K562 (cell line): ENCODE data around the gene ZNF143. TPM values are rescaled to one million over a fixed set of nuclear protein-coding genes. Genes with fewer than 3 reads are reported as not detected.

Experiments
- CBX5 ChIP-seq: IDR thresholded peaks from 2 replicates; pipeline ENCODE4 v1.6.1; 2014; ENCODE audit warnings: low read depth, borderline replicate concordance
- CEBPG ChIP-seq, 3 experiments: fragments of 200-800 bp in 1 of 3; sonication (Bioruptor generic) in 1 of 3; sonication (generic) in 1 of 3; formaldehyde crosslinking in 1 of 3; IDR thresholded peaks in 2 of 3; conservative IDR thresholded peaks in 1 of 3; 2 replicates each; pipeline versions ENCODE4 v1.6.1 to v1.8.0; 2016 to 2022; ENCODE audit warnings: missing compliant biosample characterization in 2 of 3, missing genetic modification characterization in 2 of 3, mild to moderate bottlenecking in 1 of 3, missing genetic modification reagents in 1 of 3
- CHCHD3 ChIP-seq: fragments of 250-450 bp; sonication (Bioruptor Pico); IDR thresholded peaks from 2 replicates; pipeline ENCODE4 v2.1.2; 2022; ENCODE audit warnings: mild to moderate bottlenecking
- CREB3L1 ChIP-seq: fragments of 450-650 bp; IDR thresholded peaks from 2 replicates; pipeline ENCODE4 v1.6.1; 2014; ENCODE audit warnings: low read depth, mild to moderate bottlenecking, moderate library complexity, borderline replicate concordance
- FOXK1 ChIP-seq: sonication (generic); formaldehyde crosslinking; IDR thresholded peaks from 2 replicates; pipeline ENCODE4 v1.8.0; 2022; ENCODE audit warnings: missing genetic modification reagents, mild to moderate bottlenecking, borderline replicate concordance
- GTF2A2 ChIP-seq: IDR thresholded peaks from 2 replicates; pipeline ENCODE4 v1.6.1; 2016; ENCODE audit warnings: mild to moderate bottlenecking, missing genetic modification characterization, missing compliant biosample characterization
- KLF6 ChIP-seq: fragments of 250-450 bp; sonication (Bioruptor Pico); IDR thresholded peaks from 2 replicates; pipeline ENCODE4 v1.4.0; 2020; ENCODE audit warnings: mild to moderate bottlenecking, moderate library complexity, borderline replicate concordance
- MEF2A ChIP-seq: IDR thresholded peaks from 2 replicates; pipeline ENCODE4 v1.6.1; 2011; ENCODE audit warnings: low read depth, mild to moderate bottlenecking, low read length, moderate library complexity; ENCODE audit not compliant: control insufficient read depth
- NFE2 ChIP-seq: IDR thresholded peaks from 2 replicates; pipeline ENCODE4 v1.6.1; 2014; ENCODE audit warnings: antibody characterized with exemption, low read depth
- PCBP2 ChIP-seq: fragments of 200-400 bp; formaldehyde crosslinking; IDR thresholded peaks from 2 replicates; pipeline ENCODE4 v1.6.1; 2018; ENCODE audit warnings: low read length, low read depth, mild to moderate bottlenecking, moderate library complexity; ENCODE audit not compliant: poor library complexity, severe bottlenecking
- POLR2A ChIP-seq: fragments of 450-650 bp; conservative IDR thresholded peaks from 2 replicates; pipeline ENCODE4 v1.6.1; 2016
- SP2 ChIP-seq: IDR thresholded peaks from 2 replicates; pipeline ENCODE4 v1.6.1; 2011; ENCODE audit warnings: mild to moderate bottlenecking, low read depth, low read length, moderate library complexity; ENCODE audit not compliant: poor library complexity, severe bottlenecking; ENCODE audit errors: extremely low read depth
- TAF1 ChIP-seq: IDR thresholded peaks from 2 replicates; pipeline ENCODE4 v1.6.1; 2011; ENCODE audit warnings: mild to moderate bottlenecking, low read length, moderate library complexity; ENCODE audit not compliant: insufficient read depth, control insufficient read depth, severe bottlenecking; ENCODE audit errors: extremely low read depth
- TAF7 ChIP-seq: fragments of 450-650 bp; IDR thresholded peaks from 2 replicates; pipeline ENCODE4 v1.6.1; 2016; ENCODE audit warnings: missing genetic modification characterization, missing compliant biosample characterization
- ZBTB9 ChIP-seq: fragments of 450-650 bp; formaldehyde crosslinking; IDR thresholded peaks from 2 replicates; pipeline ENCODE4 v1.4.0; 2020; ENCODE audit warnings: mild to moderate bottlenecking, moderate library complexity
- ZFX ChIP-seq: sonication (generic); formaldehyde crosslinking; IDR thresholded peaks from 2 replicates; pipeline ENCODE4 v1.8.0; 2022; ENCODE audit warnings: mild to moderate bottlenecking, missing genetic modification reagents, moderate library complexity
- ZNF347 ChIP-seq: fragments of 450-650 bp; formaldehyde crosslinking; IDR thresholded peaks from 2 replicates; pipeline ENCODE4 v1.4.0; 2020; ENCODE audit warnings: low read depth, mild to moderate bottlenecking, moderate library complexity
- ZNF655 ChIP-seq: fragments of 250-450 bp; sonication (Bioruptor Pico); IDR thresholded peaks from 2 replicates; pipeline ENCODE4 v1.5.0; 2021
- ZNF699 ChIP-seq: fragments of 250-450 bp; sonication (Bioruptor Pico); IDR thresholded peaks from 2 replicates; pipeline ENCODE4 v1.8.0; 2021; ENCODE audit warnings: mild to moderate bottlenecking, moderate library complexity; ENCODE audit not compliant: insufficient replicate concordance
- ZNF766 ChIP-seq: fragments of 200-800 bp; sonication (Bioruptor generic); conservative IDR thresholded peaks from 2 replicates; pipeline ENCODE4 v1.6.1; 2016; ENCODE audit warnings: missing genetic modification characterization, missing compliant biosample characterization
- polyA plus RNA-seq, 8 experiments: library from polyadenylated mRNA; depleted of rRNA in 4 of 8; stranded (reverse) in 5 of 8; unstranded in 3 of 8; fragments of >200 nt; fragmentation: Nextera tagmentation in 2 of 8; fragmentation: Illumina TruSeq in 1 of 8; extraction: Ambion mirVana in 2 of 8; extraction: Trizol in 1 of 8; gene quantifications; 2 replicates each; pipeline versions ENCODE4 v1.2.1 to v1.2.3, GENCODE V29; 2011 to 2014; ENCODE audit warnings: inconsistent platforms in 1 of 8, missing spikeins in 1 of 8
- total RNA-seq, 7 experiments: library from RNA; depleted of rRNA in 6 of 7; stranded (reverse); fragments of >200 nt in 6 of 7; fragmentation: Illumina TruSeq in 2 of 7; extraction: Trizol in 2 of 7; gene quantifications; 2 replicates each; pipeline versions ENCODE4 v1.2.1 to v1.2.3, GENCODE V29; 2011 to 2021; ENCODE audit warnings: low replicate concordance in 1 of 7

ZNF143 gene
- total and polyA plus RNA-seq, 9 of the 15 experiments (the other 6 are each of a cell fraction or from before 2014, with no cell fraction given): 18.4 to 58.5 (median 27.1) TPM

- TF ChIP-seq PCBP2: peak; percentile 20
- no peak for TF ChIP-seq ZNF766
- TF ChIP-seq NFE2: no peak
- TF ChIP-seq TAF1: peak; percentile 96
- TF ChIP-seq CHCHD3: peak; percentile 87; the same call in 1 of the 2 replicates
- TF ChIP-seq ZBTB9 (CRISPR knock-in tag): 0 out of 2 replicates have a peak, but pooled peaks have one; percentile 39
- no peak for TF ChIP-seq ZNF655 (CRISPR knock-in tag)
- no peak for TF ChIP-seq ZNF347 (CRISPR knock-in tag)
- no peak for TF ChIP-seq ZNF699
- TF ChIP-seq FOXK1 (CRISPR knock-in tag): peak; percentile 39; the same call in 1 of the 2 replicates
- TF ChIP-seq KLF6: peak; percentile 55; the same call in 1 of the 2 replicates
- TF ChIP-seq SP2: no peak
- TF ChIP-seq POLR2A: peak; percentile 88
- TF ChIP-seq GTF2A2: peak; percentile 85
- TF ChIP-seq ZFX (CRISPR knock-in tag): peak; percentile 96
- 0 out of 2 replicates have a peak, but pooled peaks have one; percentile 27 for TF ChIP-seq TAF7 (tag)
- no peak; the same call in 1 of the 2 replicates for TF ChIP-seq CREB3L1
- TF ChIP-seq CEBPG (CRISPR knock-in tag; IDR thresholded peaks at IDR 0.05): 0 out of 2 replicates have a peak, but pooled peaks have one; percentile 15
- TF ChIP-seq CEBPG (tag; conservative IDR thresholded peaks at IDR 0.05 in 1 of 2, IDR thresholded peaks at IDR 0.05 in 1 of 2): peak in 1 of 2 experiments; percentile 4; a peak in 1 of 4 replicates
- TF ChIP-seq CBX5: 0 out of 2 replicates have a peak, but pooled peaks have one; percentile 42
- TF ChIP-seq MEF2A: peak; percentile 67; the same call in 1 of the 2 replicates
Observed at GRCh38 chr11:9461063-9461759, 399 bp downstream of the ZNF143 start (continued).
